H1 (cell line): ENCODE results near the gene PPP1CA. TPM values are rescaled to one million over a fixed set of nuclear protein-coding genes. Genes with fewer than 3 reads are reported as not detected.

Experiments used
- CTCF ChIA-PET: fragments of 300-600 bp; sonication (Branson Sonifier 250); formaldehyde crosslinking; loops from one replicate; lab custom pipeline; 2021; ENCODE audit not compliant: partially characterized antibody; lab: Charles Lee
- POLR2A ChIA-PET: fragments of 300-600 bp; sonication (Branson Sonifier 250); formaldehyde crosslinking; loops from one replicate; lab custom pipeline; 2021; ENCODE audit warnings: inconsistent platforms; ENCODE audit not compliant: partially characterized antibody; lab: Charles Lee
- DNase-seq, 2 experiments: peaks; one replicate each; pipeline versions ENCODE4 v3.0.0 to v3.0.0-alpha.2; 2010 to 2022; ENCODE audit warnings: low spot score in 2 of 2, low read depth in 1 of 2, mixed read lengths in 1 of 2
- FAIRE-seq: peaks from 2 replicates; lab custom pipeline; 2011; peaks lifted over from hg19 to GRCh38; lab: Jason Lieb, UNC
- H2AFZ ChIP-seq: 2 replicates; pipeline ENCODE4 v1.8.1; 2012; ENCODE audit warnings: low read length, inconsistent platforms
- H2AK5ac ChIP-seq: 2 replicates; pipeline ENCODE4 v1.6.1; 2013; ENCODE audit warnings: low read depth, low read length
- H2BK120ac ChIP-seq: replicated peaks from 2 replicates; pipeline ENCODE3; 2013; ENCODE audit warnings: low read depth, low read length, inconsistent platforms
- H2BK12ac ChIP-seq: 2 replicates; pipeline ENCODE4 v1.6.1; 2013; ENCODE audit warnings: low read depth, low read length
- H2BK15ac ChIP-seq: 2 replicates; pipeline ENCODE4 v1.6.1; 2013; ENCODE audit warnings: low read length
- H2BK20ac ChIP-seq: 2 replicates; pipeline ENCODE4 v1.6.1; 2013; ENCODE audit warnings: low read length
- H2BK5ac ChIP-seq: 2 replicates; pipeline ENCODE4 v1.6.1; 2013; ENCODE audit warnings: low read depth, low read length
- H3K14ac ChIP-seq: 2 replicates; pipeline ENCODE4 v1.6.1; 2013; ENCODE audit warnings: inconsistent platforms; ENCODE audit not compliant: insufficient read length
- H3K18ac ChIP-seq: 2 replicates; pipeline ENCODE4 v1.6.1; 2013; ENCODE audit warnings: low read length; ENCODE audit errors: extremely low read depth
- H3K23ac ChIP-seq: 2 replicates; pipeline ENCODE4 v1.6.1; 2013; ENCODE audit warnings: inconsistent platforms; ENCODE audit not compliant: insufficient read length
- H3K23me2 ChIP-seq: 2 replicates; pipeline ENCODE4 v1.6.1; 2013; ENCODE audit warnings: low read depth, low read length
- H3K27ac ChIP-seq: 2 replicates; pipeline ENCODE4 v1.6.1; 2011; ENCODE audit warnings: low read depth, low read length, inconsistent platforms
- H3K27me3 ChIP-seq, 4 experiments: replicated peaks in 1 of 4; 1 replicate in 1 of 4; 2 replicates in 3 of 4; pipeline versions ENCODE4 v1.6.1 to v1.8.1; 2011 to 2013; ENCODE audit warnings: low read length in 3 of 4, mild to moderate bottlenecking in 3 of 4, inconsistent platforms in 2 of 4, mixed read lengths in 2 of 4, moderate library complexity in 1 of 4; ENCODE audit not compliant: control insufficient read depth in 3 of 4, insufficient read depth in 3 of 4; ENCODE audit errors: extremely low read depth in 1 of 4
- H3K36me3 ChIP-seq, 4 experiments: 2 replicates each; pipeline versions ENCODE4 v1.6.1 to v1.8.1; 2011 to 2013; ENCODE audit warnings: mild to moderate bottlenecking in 4 of 4, low read length in 3 of 4, moderate library complexity in 2 of 4, control low read depth in 1 of 4, inconsistent platforms in 1 of 4; ENCODE audit not compliant: insufficient read depth in 4 of 4, control insufficient read depth in 2 of 4
- H3K4ac ChIP-seq: replicated peaks from 2 replicates; pipeline ENCODE3; 2013; ENCODE audit warnings: low read length, low read depth, mixed read lengths, inconsistent platforms; ENCODE audit not compliant: insufficient read length
- H3K4me1 ChIP-seq, 4 experiments: replicated peaks in 1 of 4; 1 replicate in 1 of 4; 2 replicates in 3 of 4; pipeline versions ENCODE4 v1.6.1 to v1.8.1; 2011 to 2013; ENCODE audit warnings: low read length in 3 of 4, inconsistent platforms in 2 of 4, mixed read lengths in 1 of 4; ENCODE audit not compliant: insufficient read depth in 4 of 4, control insufficient read depth in 3 of 4
- H3K4me2 ChIP-seq, 2 experiments: 2 replicates each; pipeline versions ENCODE4 v1.6.1 to v1.8.1; 2011 to 2013; ENCODE audit warnings: low read depth in 2 of 2, low read length in 2 of 2, control low read depth in 1 of 2, inconsistent platforms in 1 of 2, mild to moderate bottlenecking in 1 of 2; ENCODE audit not compliant: insufficient read depth in 1 of 2
- H3K4me3 ChIP-seq, 4 experiments: fragments of 200-600, 300-600 bp in 1 of 4; sonication (generic), shearing (Covaris generic), sonication (Bioruptor Twin) in 1 of 4; 2 replicates each; pipeline versions ENCODE4 v1.5.1 to v1.8.1; 2011 to 2016; ENCODE audit warnings: low read length in 4 of 4, low read depth in 3 of 4, control low read depth in 2 of 4, inconsistent platforms in 2 of 4, mild to moderate bottlenecking in 2 of 4, mixed read lengths in 1 of 4, moderate library complexity in 1 of 4; ENCODE audit not compliant: insufficient read depth in 2 of 4; ENCODE audit errors: extremely low read depth in 1 of 4
- H3K56ac ChIP-seq: replicated peaks from 2 replicates; pipeline ENCODE3; 2013; ENCODE audit warnings: low read depth, mild to moderate bottlenecking, mixed read lengths, low read length, inconsistent platforms; ENCODE audit not compliant: insufficient read length
- H3K79me1 ChIP-seq: 2 replicates; pipeline ENCODE4 v1.6.1; 2013; ENCODE audit warnings: low read depth, low read length, control low read depth
- H3K79me2 ChIP-seq, 2 experiments: 2 replicates each; pipeline versions ENCODE4 v1.6.1 to v1.8.1; 2012 to 2013; ENCODE audit warnings: low read length in 2 of 2, mild to moderate bottlenecking in 2 of 2, inconsistent platforms in 1 of 2; ENCODE audit not compliant: insufficient read depth in 2 of 2, control insufficient read depth in 1 of 2
- H3K9ac ChIP-seq, 4 experiments: replicated peaks in 1 of 4; 1 replicate in 1 of 4; 2 replicates in 3 of 4; pipeline versions ENCODE4 v1.6.1 to v1.8.1; 2011 to 2013; ENCODE audit warnings: low read depth in 3 of 4, low read length in 3 of 4, control low read depth in 2 of 4, mild to moderate bottlenecking in 2 of 4, moderate library complexity in 2 of 4, inconsistent platforms in 1 of 4; ENCODE audit errors: extremely low read depth in 1 of 4
- H3K9me3 ChIP-seq, 2 experiments: 2 replicates each; pipeline versions ENCODE4 v1.6.1 to v1.8.1; 2012 to 2013; ENCODE audit warnings: mild to moderate bottlenecking in 2 of 2, moderate library complexity in 2 of 2, control low read depth in 1 of 2, inconsistent platforms in 1 of 2, low read depth in 1 of 2, low read length in 1 of 2, mixed read lengths in 1 of 2; ENCODE audit not compliant: insufficient read depth in 2 of 2
- H4K20me1 ChIP-seq, 2 experiments: replicated peaks in 1 of 2; 2 replicates each; pipeline versions ENCODE3 to v1.8.1; 2011 to 2013; ENCODE audit warnings: inconsistent platforms in 2 of 2, low read length in 2 of 2, mild to moderate bottlenecking in 1 of 2; ENCODE audit not compliant: insufficient read depth in 2 of 2, control insufficient read depth in 1 of 2
- H4K5ac ChIP-seq: 2 replicates; pipeline ENCODE4 v1.6.1; 2013; ENCODE audit warnings: low read length, low read depth, mixed read lengths, inconsistent platforms; ENCODE audit not compliant: insufficient read length
- H4K8ac ChIP-seq: 2 replicates; pipeline ENCODE4 v1.8.0; 2013; ENCODE audit warnings: mild to moderate bottlenecking, moderate library complexity, low read length, inconsistent platforms; ENCODE audit not compliant: insufficient read depth; ENCODE audit errors: extremely low read depth
- H4K91ac ChIP-seq: replicated peaks from 2 replicates; pipeline ENCODE3; 2013; ENCODE audit warnings: low read length, mixed read lengths, inconsistent platforms; ENCODE audit not compliant: insufficient read length
- CBX5 ChIP-seq: fragments of 300-800, 300-1000 bp; sonication (generic); IDR thresholded peaks from 2 replicates; pipeline ENCODE4 v1.7.1; 2016; ENCODE audit warnings: antibody characterized with exemption, low read length, low read depth
- NRF1 ChIP-seq: IDR thresholded peaks from 2 replicates; pipeline ENCODE4 v1.6.1; 2011; ENCODE audit warnings: mild to moderate bottlenecking, low read depth, low read length, improper control_type of control experiment
- TEAD4 ChIP-seq: IDR thresholded peaks from 2 replicates; pipeline ENCODE4 v1.6.1; 2012; ENCODE audit warnings: low read depth, low read length, inconsistent platforms, mixed read lengths
- whole genome bisulfite sequencing, 2 experiments: shearing (Covaris generic) in 1 of 2; methylation state at CpG; one replicate each; pipeline versions ENCODE4 v1.1.6 to v1.1.7; 2013 to 2015; ENCODE audit warnings: low lambda C conversion rate in 2 of 2, mixed read lengths in 2 of 2, inconsistent platforms in 1 of 2, low coverage in 1 of 2, missing lambda C conversion rate in 1 of 2; ENCODE audit not compliant: insufficient replicate concordance in 2 of 2, insufficient coverage in 1 of 2, insufficient read length in 1 of 2; ENCODE audit errors: extremely low coverage in 1 of 2, missing lambda C conversion rate in 1 of 2; 5-methylcytosine and 5-hydroxymethylcytosine counted together
- polyA plus RNA-seq, 7 experiments: library from polyadenylated mRNA; depleted of rRNA in 3 of 7; stranded (reverse) in 5 of 7; unstranded in 2 of 7; fragments of >200 nt in 5 of 7; fragments of 200-250 nt in 2 of 7; gene quantifications; 1 replicate in 5 of 7; 2 replicates in 1 of 7; 4 replicates in 1 of 7; pipeline versions ENCODE4 v1.2.1 to v1.2.3, GENCODE V29; 2011 to 2013; ENCODE audit warnings: missing spikeins in 2 of 7, mixed read lengths in 2 of 7
- total RNA-seq: library from RNA; stranded (reverse); fragmentation: NEBNext Ultra II Directional; extraction: Animal tissue kit (Norgen Biotek cat#: 25700); gene quantifications from 2 replicates; pipeline ENCODE4 v1.2.1, GENCODE V29; 2021

Gene PPP1CA
- total and polyA plus RNA-seq, 2 of the 8 experiments (the other 6 are each of a cell fraction or from before 2014, with no cell fraction given), result 198 to 359 TPM

- peak within 1 kb of the TSS in 1 of 4 experiments; percentile 26; a peak in 1 of 8 replicates for H3K4me3 ChIP-seq
- H3K4ac ChIP-seq, result no peak within 1 kb of the TSS
- H3K4me2 ChIP-seq, result peak within 1 kb of the TSS; percentile 5 to 62; a peak in 3 of 4 replicates
- H2BK20ac ChIP-seq, result 0 out of 2 replicates have a peak within 1 kb of the TSS, but pooled peaks have one; percentile 7
- peak within 1 kb of the TSS; percentile 13 for H3K18ac ChIP-seq
- H2BK5ac ChIP-seq, result peak within 1 kb of the TSS; percentile 87
- H2BK12ac ChIP-seq, result 0 out of 2 replicates have a peak within 1 kb of the TSS, but pooled peaks have one; percentile 33
- H4K5ac ChIP-seq, result peak within 1 kb of the TSS; percentile 57
- H2AFZ ChIP-seq, result no peak within 1 kb of the TSS
- H3K4me1 ChIP-seq, result peaks cover 0 to 18% (median 14%) of the 10 kb centered on the region in 4 experiments; a peak in 6 of 7 replicates
- H3K9ac ChIP-seq, result no peak within 1 kb of the TSS; a peak in 1 of 7 replicates
- peak within 1 kb of the TSS; percentile 80; the same call in 1 of the 2 replicates for H3K27ac ChIP-seq
- H2BK15ac ChIP-seq, result 0 out of 2 replicates have a peak within 1 kb of the TSS, but pooled peaks have one; percentile 46
- H4K91ac ChIP-seq, result peak within 1 kb of the TSS; percentile 88
- no peaks in the 10 kb centered on the region for H3K27me3 ChIP-seq
- no peaks in the 10 kb centered on the region for H3K9me3 ChIP-seq
- FAIRE-seq, result no peak
- H3K56ac ChIP-seq, result no peak within 1 kb of the TSS
- H3K79me1 ChIP-seq, result no peaks in the 10 kb centered on the region
- H4K8ac ChIP-seq, result peak within 1 kb of the TSS; percentile 51; the same call in 1 of the 2 replicates
- CTCF ChIA-PET, result interaction anchor here (0.6 to 1.8 kb wide), 6 partner anchors 19 to 55 kb away, joined by 3 to 5 read pairs (median 3); no protein-coding TSS in a partner anchor
- no peaks in the 10 kb centered on the region for H3K23me2 ChIP-seq
- WGBS, 2 experiments, result 83% methylated on average over 13 of the region's 26 CpGs; no CpG with 5 or more reads in 1 of the 2 experiments
- H3K23ac ChIP-seq, result no peak within 1 kb of the TSS
- peak within 1 kb of the TSS; percentile 82; the same call in 1 of the 2 replicates for H2AK5ac ChIP-seq
- no peak within 1 kb of the TSS for H2BK120ac ChIP-seq
- TF ChIP-seq TEAD4 (peak; percentile 16; the same call in 1 of the 2 replicates), CBX5 (no peak), NRF1 (no peak)
- H4K20me1 ChIP-seq, result peaks cover 2 to 26% of the 10 kb centered on the region in 2 experiments
- POLR2A ChIA-PET, result interaction anchor here (1.0 to 12.5 kb wide), 20 partner anchors 9 to 84 kb away, joined by 3 to 104 read pairs (median 6); partner anchors contain the start of genes CABP4, CARNS1, GPR152 and PPP1CA
- H3K14ac ChIP-seq, result no peak within 1 kb of the TSS
- peak in 1 of 2 experiments; percentile 38 for DNase-seq
- H3K79me2 ChIP-seq, result no peaks in the 10 kb centered on the region
- H3K36me3 ChIP-seq, result peaks cover 8 to 34% (median 18%) of the 10 kb centered on the region in 4 experiments
Observed at GRCh38 chr11:67437082-67437808, 35.6 kb upstream of the PPP1CA start, which contains the start of gene PTPRCAP. Gene PTPRCAP (minus strand): TSS chr11:67437682. CDS start chr11:67437619, 63 bp downstream.
